Sigmoid colon (tissue), 7 donors: ENCODE data around the gene TNK2. TPM values are rescaled to one million over a fixed set of nuclear protein-coding genes. Genes with fewer than 3 reads are reported as not detected.

Experiments used
- DNase-seq: peaks from one replicate; pipeline ENCODE4 v3.0.0-alpha.2; 2019
- H3K27ac ChIP-seq, 4 donors: fragments of 200-600 bp; sonication (generic); one replicate each; pipeline ENCODE4 v1.5.1; 2016 to 2019; ENCODE audit warnings: mild to moderate bottlenecking in 1 of 4
- H3K27me3 ChIP-seq, 3 donors: fragments of 200-600 bp; sonication (generic); one replicate each; pipeline ENCODE4 v1.5.1; 2019; ENCODE audit warnings: mild to moderate bottlenecking in 1 of 3
- H3K36me3 ChIP-seq, 4 donors: fragments of 200-600 bp; sonication (generic); one replicate each; pipeline ENCODE4 v1.5.1; 2016 to 2019
- H3K4me1 ChIP-seq, 4 donors: fragments of 200-600 bp; sonication (generic); one replicate each; pipeline ENCODE4 v1.5.1; 2017 to 2019
- H3K4me3 ChIP-seq, 4 donors: fragments of 200-600 bp; sonication (generic); one replicate each; pipeline ENCODE4 v1.5.1; 2017 to 2019; ENCODE audit warnings: mild to moderate bottlenecking in 2 of 4, moderate library complexity in 1 of 4
- H3K9me3 ChIP-seq, 4 donors: fragments of 200-600 bp in 3 of 4; sonication (generic) in 3 of 4; one replicate each; pipeline versions ENCODE4 v1.5.1 to v1.6.1; 2013 to 2019
- CTCF ChIP-seq, 4 experiments: fragments of 450-650 bp in 3 of 4; fragments of 200-600 bp in 1 of 4; IDR thresholded peaks; one replicate each; pipeline ENCODE4 v1.5.1; 2016 to 2019; ENCODE audit warnings: antibody characterized with exemption in 4 of 4, mild to moderate bottlenecking in 3 of 4, moderate library complexity in 2 of 4
- EP300 ChIP-seq, 4 donors: sonication (generic); formaldehyde crosslinking; IDR thresholded peaks; one replicate each; pipeline ENCODE4 v1.6.1; 2017; ENCODE audit warnings: antibody characterized with exemption in 4 of 4
- POLR2A ChIP-seq, 2 donors: fragments of 450-650 bp; IDR thresholded peaks; one replicate each; pipeline ENCODE4 v1.6.1; 2016; ENCODE audit warnings: antibody characterized with exemption in 2 of 2, mild to moderate bottlenecking in 2 of 2, moderate library complexity in 2 of 2
- POLR2AphosphoS5 ChIP-seq, 4 donors: sonication (generic); formaldehyde crosslinking; IDR thresholded peaks; one replicate each; pipeline ENCODE4 v1.6.1; 2017; ENCODE audit warnings: antibody characterized with exemption in 4 of 4
- WGBS, 2 donors: extraction: QIAGEN DNeasy Blood & Tissue Kit; methylation state at CpG; one replicate each; pipeline ENCODE4 v1.1.7; 2013; 5-methylcytosine and 5-hydroxymethylcytosine counted together
- intact Hi-C: fragments of 100-400 bp; cut with DNase I; formaldehyde crosslinking; loops from one replicate; pipeline ENCODE4 v1.15.1; 2023
- polyA plus RNA-seq, 3 donors: library from polyadenylated mRNA; stranded (reverse); fragments of 200-250 nt; gene quantifications; one replicate each; pipeline ENCODE4 v1.2.3, GENCODE V29; 2013
- total RNA-seq, 4 donors: library from RNA; depleted of rRNA; stranded (reverse); fragments of >200 nt; gene quantifications; one replicate each; pipeline ENCODE4 v1.1.0, GENCODE V29; 2016
- donor health status: healthy with polysubstance abuse.
- donor health status: Bipolar disorder and iron deficiency.
- donor health status: healthy.

Gene TNK2
- total and polyA plus RNA-seq, 7 donors = 8.4 to 44.0 (median 17.1) TPM

- DNase-seq = no peak
These were observed 47.9 kb downstream of the TNK2 start for GRCh38 chr3:195860456-195860855.

GRCh38 chr3:195859846-195860411 lies 48.4 kb downstream of the TNK2 start:
- peaks cover 0 to 23% (median 17%) of the 10 kb centered on the region in 4 donors for H3K4me1 ChIP-seq
- H3K27me3 ChIP-seq = no peaks in the 10 kb centered on the region
- no peaks in the 10 kb centered on the region for H3K9me3 ChIP-seq
- TF ChIP-seq EP300 (IDR thresholded peaks at IDR 0.05) (no peak), POLR2A (IDR thresholded peaks at IDR 0.05) (no peak)
- DNase-seq = no peak
- intact Hi-C loops = no loop called here
- peaks cover 0 to 8% (median 0%) of the 10 kb centered on the region in 4 donors for H3K36me3 ChIP-seq
- WGBS, 2 donors = 86 to 91% methylated on average over 23 of the region's 23 CpGs
- no peak overlapping the region for H3K4me3 ChIP-seq
- peak overlapping the region in 1 of 4 donors; percentile 41 for H3K27ac ChIP-seq

More at GRCh38 chr3:195860456-195860855, 47.9 kb downstream of the TNK2 start:
- Histone ChIP-seq H3K36me3 (peaks cover 0 to 8% (median under 1%) of the 10 kb centered on the region in 4 donors), H3K4me1 (peaks cover 0 to 23% (median 17%) of the 10 kb centered on the region in 4 donors), H3K9me3 (no peaks in the 10 kb centered on the region), H3K27ac (no peak overlapping the region), H3K4me3 (no peak overlapping the region), H3K27me3 (no peaks in the 10 kb centered on the region)
- 66% methylated on average over 6 of the region's 6 CpGs for WGBS, 2 donors
- no peak for TF ChIP-seq CTCF (IDR thresholded peaks at IDR 0.05)
- TF ChIP-seq POLR2AphosphoS5 (IDR thresholded peaks at IDR 0.05) = no peak
- TF ChIP-seq EP300 (IDR thresholded peaks at IDR 0.05) = no peak
- no peak for TF ChIP-seq POLR2A (IDR thresholded peaks at IDR 0.05)
- intact Hi-C loops = no loop called here

- intact Hi-C loops = no loop called here
- DNase-seq = peak; percentile 83
- peak overlapping the region in 1 of 4 donors; percentile 12 for H3K4me3 ChIP-seq
- H3K27me3 ChIP-seq = no peaks in the 10 kb centered on the region
- TF ChIP-seq CTCF (IDR thresholded peaks at IDR 0.05) (peak; percentile 93 to 98 (median 96)), POLR2AphosphoS5 (IDR thresholded peaks at IDR 0.05) (no peak)
- H3K36me3 ChIP-seq = peaks cover 0 to 8% (median 0%) of the 10 kb centered on the region in 4 donors
- H3K27ac ChIP-seq = peak overlapping the region in 1 of 4 donors; percentile 41
- WGBS, 2 donors = 12 to 23% methylated on average over 21 of the region's 21 CpGs
- H3K9me3 ChIP-seq = no peaks in the 10 kb centered on the region
- peaks cover 0 to 23% (median 17%) of the 10 kb centered on the region in 4 donors for H3K4me1 ChIP-seq
These were observed 49.1 kb downstream of the TNK2 start for GRCh38 chr3:195859061-195859845.

- intact Hi-C loops = no loop called here
- Histone ChIP-seq H3K36me3 (no peaks in the 10 kb centered on the region), H3K27ac (no peak overlapping the region), H3K4me3 (no peak overlapping the region), H3K27me3 (no peaks in the 10 kb centered on the region), H3K9me3 (no peaks in the 10 kb centered on the region), H3K4me1 (peaks cover 0 to 11% (median 6%) of the 10 kb centered on the region in 4 donors)
- WGBS, 2 donors = 59 to 82% methylated on average over 15 of the region's 15 CpGs
- no peak for TF ChIP-seq POLR2A (IDR thresholded peaks at IDR 0.05)
- TF ChIP-seq CTCF (IDR thresholded peaks at IDR 0.05) = no peak
- no peak for TF ChIP-seq EP300 (IDR thresholded peaks at IDR 0.05)
- no peak for DNase-seq
These were observed 51.8 kb downstream of the TNK2 start for GRCh38 chr3:195856410-195857084.
